Endothelial cell (in vitro differentiated cells): ENCODE data around the gene RUNX2. TPM values are rescaled to one million over a fixed set of nuclear protein-coding genes. Genes with fewer than 3 reads are reported as not detected.

Experiments
- DNase-seq: peaks from one replicate; pipeline ENCODE4 v3.0.0; 2021; ENCODE audit warnings: low spot score
- H3K27ac Mint-ChIP-seq: one replicate; pipeline ENCODE4 v1.8.0; 2021; ENCODE audit warnings: mixed read lengths, inconsistent platforms; ENCODE audit not compliant: unreplicated experiment
- H3K27me3 Mint-ChIP-seq: one replicate; pipeline ENCODE4 v1.8.0; 2021; ENCODE audit warnings: mild to moderate bottlenecking, moderate library complexity, mixed read lengths, inconsistent platforms; ENCODE audit not compliant: unreplicated experiment
- H3K36me3 Mint-ChIP-seq: one replicate; pipeline ENCODE4 v1.8.0; 2021; ENCODE audit warnings: mild to moderate bottlenecking, low read depth, mixed read lengths, inconsistent platforms; ENCODE audit not compliant: unreplicated experiment
- H3K4me1 Mint-ChIP-seq: one replicate; pipeline ENCODE4 v1.8.0; 2021; ENCODE audit warnings: mild to moderate bottlenecking, mixed read lengths, inconsistent platforms; ENCODE audit not compliant: unreplicated experiment
- H3K4me3 Mint-ChIP-seq: one replicate; pipeline ENCODE4 v1.8.0; 2021; ENCODE audit warnings: mild to moderate bottlenecking, mixed read lengths, inconsistent platforms; ENCODE audit not compliant: unreplicated experiment
- H3K9me3 Mint-ChIP-seq: one replicate; pipeline ENCODE4 v1.8.0; 2021; ENCODE audit warnings: mixed read lengths, inconsistent platforms; ENCODE audit not compliant: unreplicated experiment
- CTCF ChIP-seq: fragments of 200-600 bp; sonication (generic); IDR thresholded peaks from one replicate; pipeline ENCODE4 v1.5.0; 2021; ENCODE audit warnings: antibody characterized with exemption; ENCODE audit not compliant: unreplicated experiment
- total RNA-seq: library from RNA; stranded (reverse); fragmentation: NEBNext Ultra II Directional; extraction: Animal tissue kit (Norgen Biotek cat#: 25700); gene quantifications from one replicate; pipeline ENCODE4 v1.2.1, GENCODE V29; 2021; ENCODE audit not compliant: unreplicated experiment

RUNX2 gene
- total RNA-seq, 1 donor from 2014 or later = 1.8 TPM

GRCh38 chr6:45608252-45608913 lies 280.3 kb downstream of the RUNX2 start:
- no peaks in the 10 kb centered on the region for H3K9me3 Mint-ChIP-seq
- no peaks in the 10 kb centered on the region for H3K36me3 Mint-ChIP-seq
- no peak for DNase-seq
- peaks cover 4% of the 10 kb centered on the region for H3K4me1 Mint-ChIP-seq
- H3K27ac Mint-ChIP-seq = no peak overlapping the region
- no peak for TF ChIP-seq CTCF
- no peaks in the 10 kb centered on the region for H3K27me3 Mint-ChIP-seq
- no peak overlapping the region for H3K4me3 Mint-ChIP-seq

GRCh38 chr6:45609141-45609638 lies 281.1 kb downstream of the RUNX2 start:
- Mint-ChIP-seq H3K27me3 (no peaks in the 10 kb centered on the region), H3K9me3 (no peaks in the 10 kb centered on the region), H3K4me3 (no peak overlapping the region), H3K36me3 (no peaks in the 10 kb centered on the region), H3K27ac (no peak overlapping the region), H3K4me1 (peaks cover 4% of the 10 kb centered on the region)
- no peak for TF ChIP-seq CTCF
- no peak for DNase-seq

- Mint-ChIP-seq H3K27me3 (no peaks in the 10 kb centered on the region), H3K4me1 (peaks cover 4% of the 10 kb centered on the region), H3K27ac (no peak overlapping the region), H3K36me3 (no peaks in the 10 kb centered on the region), H3K4me3 (no peak overlapping the region), H3K9me3 (no peaks in the 10 kb centered on the region)
- no peak for TF ChIP-seq CTCF
- no peak for DNase-seq
These were observed 282.2 kb downstream of the RUNX2 start for GRCh38 chr6:45610374-45610773.

- H3K36me3 Mint-ChIP-seq = no peaks in the 10 kb centered on the region
- no peak overlapping the region for H3K27ac Mint-ChIP-seq
- H3K27me3 Mint-ChIP-seq = no peaks in the 10 kb centered on the region
- no peaks in the 10 kb centered on the region for H3K9me3 Mint-ChIP-seq
- no peak for TF ChIP-seq CTCF
- no peak for DNase-seq
- peaks cover 4% of the 10 kb centered on the region for H3K4me1 Mint-ChIP-seq
- H3K4me3 Mint-ChIP-seq = no peak overlapping the region
These were observed 282.7 kb downstream of the RUNX2 start for GRCh38 chr6:45610832-45611231.

GRCh38 chr6:45611491-45611890 lies 283.4 kb downstream of the RUNX2 start:
- Mint-ChIP-seq H3K27ac (no peak overlapping the region), H3K27me3 (no peaks in the 10 kb centered on the region), H3K4me3 (no peak overlapping the region), H3K4me1 (peaks cover 4% of the 10 kb centered on the region), H3K36me3 (no peaks in the 10 kb centered on the region), H3K9me3 (no peaks in the 10 kb centered on the region)
- TF ChIP-seq CTCF = no peak
- DNase-seq = no peak
